A673 (cell line): ENCODE results near the gene FKBP8.

ENCODE experiments used
- EZH2 ChIP-seq: fragments of 200-600 bp; sonication (generic); IDR thresholded peaks from 2 replicates; pipeline ENCODE4 v1.6.1; 2017; ENCODE audit warnings: borderline replicate concordance, low read depth, mild to moderate bottlenecking, mixed read lengths, antibody characterized with exemption, low read length; ENCODE audit not compliant: poor library complexity, severe bottlenecking
- TF ChIP-seq, protein P1 (sequence below): fragments of 300-800, 200-600 bp; sonication (generic); conservative IDR thresholded peaks from 2 replicates; pipeline ENCODE4 v1.5.1; 2017; ENCODE audit warnings: low read depth, mild to moderate bottlenecking, antibody characterized with exemption, low read length, moderate library complexity, mixed read lengths

DNA sequence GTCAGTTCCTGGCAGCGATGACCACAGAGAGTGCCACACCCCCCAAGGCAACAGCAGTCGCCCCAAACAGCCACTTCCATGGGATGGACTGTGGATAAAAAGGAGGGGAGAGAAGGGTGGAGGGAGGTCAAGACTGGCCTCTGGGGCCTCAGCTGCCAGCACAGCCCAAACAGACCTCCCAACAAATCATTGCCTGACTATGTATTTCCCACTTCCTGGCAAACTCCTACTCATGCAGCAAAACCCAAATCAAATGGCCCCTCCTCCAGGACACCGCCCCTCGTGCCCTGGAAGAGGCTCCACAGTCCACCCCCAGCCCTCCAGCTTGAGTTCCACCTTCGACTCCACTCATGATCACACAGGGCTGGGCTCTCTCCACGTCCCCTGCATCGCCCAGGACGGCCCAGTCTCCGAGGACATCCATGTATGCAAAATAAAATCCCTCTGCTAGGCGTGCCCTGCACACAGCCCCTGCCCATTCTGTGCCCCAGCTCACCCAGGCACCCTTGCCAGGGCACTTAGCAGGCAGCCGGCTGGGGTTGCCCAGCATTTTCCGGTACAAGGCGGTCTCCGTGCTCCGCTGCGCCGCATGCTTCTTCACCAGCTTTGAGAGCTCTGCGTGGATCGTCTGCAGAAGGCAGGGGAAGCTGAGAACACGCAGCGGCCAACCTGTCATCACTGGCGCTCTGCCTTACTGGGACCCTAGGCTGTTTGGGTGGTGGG is 11.0 kb downstream of the FKBP8 start:
- TF ChIP-seq, protein P1, sequence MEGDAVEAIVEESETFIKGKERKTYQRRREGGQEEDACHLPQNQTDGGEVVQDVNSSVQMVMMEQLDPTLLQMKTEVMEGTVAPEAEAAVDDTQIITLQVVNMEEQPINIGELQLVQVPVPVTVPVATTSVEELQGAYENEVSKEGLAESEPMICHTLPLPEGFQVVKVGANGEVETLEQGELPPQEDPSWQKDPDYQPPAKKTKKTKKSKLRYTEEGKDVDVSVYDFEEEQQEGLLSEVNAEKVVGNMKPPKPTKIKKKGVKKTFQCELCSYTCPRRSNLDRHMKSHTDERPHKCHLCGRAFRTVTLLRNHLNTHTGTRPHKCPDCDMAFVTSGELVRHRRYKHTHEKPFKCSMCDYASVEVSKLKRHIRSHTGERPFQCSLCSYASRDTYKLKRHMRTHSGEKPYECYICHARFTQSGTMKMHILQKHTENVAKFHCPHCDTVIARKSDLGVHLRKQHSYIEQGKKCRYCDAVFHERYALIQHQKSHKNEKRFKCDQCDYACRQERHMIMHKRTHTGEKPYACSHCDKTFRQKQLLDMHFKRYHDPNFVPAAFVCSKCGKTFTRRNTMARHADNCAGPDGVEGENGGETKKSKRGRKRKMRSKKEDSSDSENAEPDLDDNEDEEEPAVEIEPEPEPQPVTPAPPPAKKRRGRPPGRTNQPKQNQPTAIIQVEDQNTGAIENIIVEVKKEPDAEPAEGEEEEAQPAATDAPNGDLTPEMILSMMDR: no peak
- no peak for TF ChIP-seq EZH2
